ENCODE measurements around the gene OR52B6. TPM values are rescaled to one million over a fixed set of nuclear protein-coding genes. Genes with fewer than 3 reads are reported as not detected.

OR52B6 gene
- total and polyA plus RNA-seq, 2 of the 13 experiments (the other 11 are each of a cell fraction or from before 2014, with no cell fraction given): not detected

GRCh38 chr11:5550440-5551095 lies 30.1 kb upstream of the OR52B6 start:
- in situ Hi-C loops (cut with HindIII; ENCODE audit: extremely low pct_ligation_motif_present, low pct_unique_long_range_greater_than_20kb): no loop called here
- H3K9me3 ChIP-seq (ENCODE audit: low read length): no peaks in the 10 kb centered on the region
- H3K4me1 ChIP-seq (ENCODE audit: insufficient read depth, low read length): no peaks in the 10 kb centered on the region
- H2AFZ ChIP-seq (ENCODE audit: low read length): no peak overlapping the region
- H3K27ac ChIP-seq (ENCODE audit: extremely low read length, insufficient read depth, low read length): no peak overlapping the region
- WGBS (ENCODE audit: low lambda C conversion rate): 0% methylated on average over 5 of the region's 5 CpGs
- TF ChIP-seq ZNF556 (CRISPR knock-in tag; IDR thresholded peaks at IDR 0.05; ENCODE audit: borderline replicate concordance): no peak
- TF ChIP-seq ZNF263 (CRISPR knock-in tag; IDR thresholded peaks at IDR 0.05): no peak
- TF ChIP-seq MTF2 (CRISPR knock-in tag; IDR thresholded peaks at IDR 0.05; ENCODE audit: borderline replicate concordance): no peak
- no peak for TF ChIP-seq CREM (IDR thresholded peaks at IDR 0.05)
- TF ChIP-seq CREM (CRISPR knock-in tag; IDR thresholded peaks at IDR 0.05): no peak
- no peak for TF ChIP-seq ZNF672 (CRISPR knock-in tag; IDR thresholded peaks at IDR 0.05)
- TF ChIP-seq HNRNPL (IDR thresholded peaks at IDR 0.05; ENCODE audit: low read depth, low read length): no peak
- no peak for TF ChIP-seq ZNF136 (CRISPR knock-in tag; IDR thresholded peaks at IDR 0.05; ENCODE audit: low read depth)
- TF ChIP-seq SRY (CRISPR knock-in tag; IDR thresholded peaks at IDR 0.05): no peak
- TF ChIP-seq KDM5A (IDR thresholded peaks at IDR 0.05; ENCODE audit: borderline replicate concordance, low read length): no peak
- TF ChIP-seq SP2 (CRISPR knock-in tag; IDR thresholded peaks at IDR 0.05): no peak
- no peak for TF ChIP-seq CBX2 (IDR thresholded peaks at IDR 0.05; ENCODE audit: low read depth, low read length)
- TF ChIP-seq CBX2 (CRISPR knock-in tag; IDR thresholded peaks at IDR 0.05; ENCODE audit: low read depth): no peak
- no peak for TF ChIP-seq TBP (CRISPR knock-in tag; IDR thresholded peaks at IDR 0.05)
- no peak for TF ChIP-seq ZNF713 (CRISPR knock-in tag; IDR thresholded peaks at IDR 0.05)
- H3K4me3 ChIP-seq (replicated peaks in 1 of 3; ENCODE audit: insufficient read depth in 1 of 3, low read depth in 2 of 3, low read length in 3 of 3): no peak overlapping the region
- no peak for DNase-seq (ENCODE audit: low spot score)
- no peak for FAIRE-seq
- no TSS peak for BruUV-seq (replicated peaks)
- POLR2A ChIA-PET: no interaction called here
- intact Hi-C loops (cut with micrococcal nuclease; ENCODE audit: unreplicated experiment): no loop called here
- no peaks in the 10 kb centered on the region for H3K27me3 ChIP-seq (ENCODE audit: control insufficient read depth in 1 of 2, insufficient read depth in 2 of 2, low read length in 2 of 2)
- H3K9ac ChIP-seq (ENCODE audit: insufficient read depth, low read depth, low read length): no peak overlapping the region
- no peaks in the 10 kb centered on the region for H4K20me1 ChIP-seq (ENCODE audit: insufficient read depth, low read length)
- H3K36me3 ChIP-seq (replicated peaks in 1 of 2; ENCODE audit: control insufficient read depth in 1 of 2, insufficient read depth in 2 of 2, low read length in 2 of 2): no peaks in the 10 kb centered on the region
- ATAC-seq: no peak
- CTCF ChIA-PET (ENCODE audit: low intra/inter-chr PET ratio, low total read pairs): no interaction called here
- no peaks in the 10 kb centered on the region for H3K79me2 ChIP-seq (ENCODE audit: insufficient read depth, low read length)
- no peak overlapping the region for H3K4me2 ChIP-seq (ENCODE audit: low read depth, low read length)
